Measurements from ENCODE around the gene FOXJ3. TPM values are rescaled to one million over a fixed set of nuclear protein-coding genes. Genes with fewer than 3 reads are reported as not detected.

The FOXJ3 gene
- total RNA-seq, 1 experiment from 2014 or later = 55.5 TPM

DNA sequence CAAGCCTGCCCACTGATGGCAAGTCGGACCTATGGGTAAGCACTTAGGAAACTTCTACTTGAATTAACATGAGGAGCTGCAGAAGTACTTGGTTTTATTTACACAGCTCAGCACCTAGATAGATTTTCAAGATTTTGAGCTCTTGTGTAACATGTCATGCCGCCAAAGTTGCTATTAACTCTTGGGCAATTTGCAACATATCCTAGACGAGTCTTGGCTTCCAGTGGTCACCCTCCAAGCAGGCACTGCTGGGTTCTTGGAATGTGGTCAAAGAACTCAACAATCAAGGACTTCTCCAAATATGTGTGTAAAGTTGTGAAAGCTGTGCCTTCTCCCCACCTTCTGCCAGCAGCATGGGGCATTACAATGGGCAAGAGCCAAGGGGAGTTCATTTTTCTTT lies 199.6 kb downstream of the FOXJ3 start:
- Histone ChIP-seq H3K9me2 (replicated peaks; ENCODE audit: insufficient read depth, low read length) (no peaks in the 10 kb centered on the region), H3K79me2 (ENCODE audit: low read length) (no peaks in the 10 kb centered on the region), H2AFZ (ENCODE audit: low read length) (no peak overlapping the region), H3K27ac (ENCODE audit: low read length) (no peak overlapping the region), H3K4me3 (ENCODE audit: low read length) (no peak overlapping the region), H4K20me1 (ENCODE audit: insufficient read depth, low read depth, low read length) (no peaks in the 10 kb centered on the region), H3K36me3 (ENCODE audit: insufficient read depth, low read length) (no peaks in the 10 kb centered on the region), H3K9me3 (ENCODE audit: low read length) (no peaks in the 10 kb centered on the region), H3K4me2 (ENCODE audit: low read depth, low read length, poor library complexity, severe bottlenecking) (no peak overlapping the region), H3K27me3 (ENCODE audit: low read length) (no peaks in the 10 kb centered on the region), H3K9ac (ENCODE audit: low read length) (no peak overlapping the region), H3K4me1 (ENCODE audit: low read length) (peaks cover 3% of the 10 kb centered on the region; the same call in 1 of the 2 replicates)
- no peak for DNase-seq

DNA sequence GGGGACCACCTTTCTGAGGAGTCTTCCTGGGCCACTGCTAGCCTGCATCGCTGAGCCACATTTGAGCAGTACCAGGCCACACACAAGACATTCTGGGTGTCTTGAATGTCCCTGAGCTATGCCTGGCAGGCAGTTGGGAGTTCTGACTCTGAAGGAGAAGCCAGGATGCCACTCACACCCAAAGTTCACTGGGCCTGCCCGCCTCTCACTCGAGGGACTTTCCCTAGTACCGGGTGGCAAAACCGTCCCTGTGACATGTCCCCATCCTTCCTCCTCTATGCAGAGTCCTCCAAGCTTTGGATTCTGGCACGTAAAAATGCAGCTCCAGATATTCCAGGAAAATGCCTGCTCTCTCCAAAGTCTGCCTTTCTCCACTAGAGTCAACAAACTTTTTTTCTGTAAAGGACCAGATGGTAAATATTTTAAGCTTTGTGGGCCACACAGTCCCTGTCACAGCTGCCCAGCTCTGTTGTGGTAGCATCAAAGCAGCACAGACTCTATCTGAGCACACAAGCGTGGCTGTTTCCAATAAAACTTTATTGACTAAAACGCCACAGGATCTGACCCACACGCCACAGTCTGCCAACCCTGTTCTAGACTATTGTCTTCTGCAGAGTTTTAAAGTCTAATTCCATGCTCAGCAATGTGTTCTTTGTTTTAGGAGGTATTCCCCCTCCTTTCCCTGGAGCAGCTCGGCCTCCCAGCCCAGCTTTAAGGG lies 201.1 kb downstream of the FOXJ3 start:
- Histone ChIP-seq H3K36me3 (ENCODE audit: insufficient read depth, low read length) (no peaks in the 10 kb centered on the region), H3K27me3 (ENCODE audit: low read length) (no peaks in the 10 kb centered on the region), H3K4me2 (ENCODE audit: low read depth, low read length, poor library complexity, severe bottlenecking) (no peak overlapping the region), H3K79me2 (ENCODE audit: low read length) (no peaks in the 10 kb centered on the region), H2AFZ (ENCODE audit: low read length) (no peak overlapping the region), H4K20me1 (ENCODE audit: insufficient read depth, low read depth, low read length) (no peaks in the 10 kb centered on the region), H3K9me2 (replicated peaks; ENCODE audit: insufficient read depth, low read length) (no peaks in the 10 kb centered on the region), H3K4me3 (ENCODE audit: low read length) (no peak overlapping the region), H3K27ac (ENCODE audit: low read length) (no peak overlapping the region), H3K9ac (ENCODE audit: low read length) (no peak overlapping the region), H3K9me3 (ENCODE audit: low read length) (no peaks in the 10 kb centered on the region), H3K4me1 (ENCODE audit: low read length) (peaks cover 3% of the 10 kb centered on the region; the same call in 1 of the 2 replicates)
- no peak for DNase-seq

DNA sequence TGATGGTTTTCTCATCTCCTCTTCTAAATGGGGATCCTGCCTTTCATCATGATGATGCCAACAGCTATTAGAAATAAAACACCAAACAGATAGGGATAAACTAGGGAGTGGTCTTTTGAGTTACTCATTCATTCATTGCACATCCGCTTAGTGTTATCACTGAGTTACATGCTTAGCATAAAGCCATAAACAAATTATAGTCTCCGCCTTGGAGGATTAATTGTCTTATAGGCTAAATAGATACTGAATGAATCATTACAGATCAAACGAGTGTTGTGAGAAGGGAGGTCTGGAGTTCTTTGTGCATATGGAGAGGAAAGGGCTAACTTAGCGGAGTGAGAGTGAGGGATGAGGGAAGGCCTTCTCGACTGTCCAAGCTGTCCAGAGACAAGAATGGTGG lies 201.6 kb downstream of the FOXJ3 start:
- DNase-seq = no peak
- no peaks in the 10 kb centered on the region for H3K36me3 ChIP-seq (ENCODE audit: insufficient read depth, low read length)
- no peaks in the 10 kb centered on the region for H3K79me2 ChIP-seq (ENCODE audit: low read length)
- H3K4me1 ChIP-seq (ENCODE audit: low read length) = peaks cover 3% of the 10 kb centered on the region; the same call in 1 of the 2 replicates
- no peak overlapping the region for H3K9ac ChIP-seq (ENCODE audit: low read length)
- no peak overlapping the region for H3K4me2 ChIP-seq (ENCODE audit: low read depth, low read length, poor library complexity, severe bottlenecking)
- H3K9me3 ChIP-seq (ENCODE audit: low read length) = no peaks in the 10 kb centered on the region
- H3K9me2 ChIP-seq (replicated peaks; ENCODE audit: insufficient read depth, low read length) = no peaks in the 10 kb centered on the region
- no peak overlapping the region for H3K4me3 ChIP-seq (ENCODE audit: low read length)
- no peak overlapping the region for H3K27ac ChIP-seq (ENCODE audit: low read length)
- no peak overlapping the region for H2AFZ ChIP-seq (ENCODE audit: low read length)
- H4K20me1 ChIP-seq (ENCODE audit: insufficient read depth, low read depth, low read length) = no peaks in the 10 kb centered on the region
- H3K27me3 ChIP-seq (ENCODE audit: low read length) = no peaks in the 10 kb centered on the region

DNA sequence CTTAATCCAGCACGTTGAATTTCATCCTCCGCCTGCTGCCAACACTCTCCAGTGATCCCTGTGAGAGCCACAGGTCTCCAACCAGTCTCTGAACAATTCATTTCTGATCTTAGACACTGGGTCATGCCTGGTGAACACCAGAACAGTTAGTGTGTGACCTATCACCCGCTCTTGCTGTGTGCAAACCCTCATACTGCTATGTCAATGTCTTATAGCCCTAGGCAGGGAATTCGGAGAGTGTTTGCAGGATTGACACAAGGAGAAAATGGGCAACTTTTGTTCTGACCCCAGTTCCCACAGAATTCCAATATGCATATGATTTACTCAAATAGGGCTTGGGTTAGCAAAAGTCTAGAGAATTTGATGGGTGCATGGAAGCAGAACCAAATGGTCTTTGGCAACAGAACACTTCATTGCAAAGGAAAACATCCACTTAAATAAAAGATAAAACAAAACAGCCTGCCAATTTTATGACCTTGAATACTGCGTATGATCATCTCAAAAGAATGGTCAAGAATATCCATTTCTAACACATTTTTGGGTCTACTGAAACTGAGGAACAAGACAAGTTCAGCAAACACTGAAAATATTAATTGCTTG lies 204.9 kb downstream of the FOXJ3 start:
- H3K9me2 ChIP-seq (replicated peaks; ENCODE audit: insufficient read depth, low read length) = no peaks in the 10 kb centered on the region

DNA sequence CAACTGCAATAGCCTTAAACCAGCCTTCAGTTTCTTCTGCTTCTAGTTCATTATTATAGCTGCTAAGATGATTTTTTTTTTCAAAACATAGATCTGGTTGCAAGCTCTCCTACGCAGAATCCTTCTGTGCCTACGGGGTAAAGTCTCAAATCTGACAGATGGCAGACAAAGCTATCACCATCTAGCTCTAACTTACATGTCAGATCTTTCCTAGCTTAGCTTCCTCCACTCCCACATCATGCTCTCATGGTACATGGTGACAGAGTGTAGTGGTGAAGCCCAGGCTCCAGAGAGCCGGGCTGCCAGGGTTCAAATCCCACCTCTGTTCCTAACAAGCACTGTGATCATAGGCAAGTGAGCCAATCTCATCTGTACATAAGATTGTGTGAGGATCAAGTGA lies 206.1 kb downstream of the FOXJ3 start:
- no peak overlapping the region for H3K4me2 ChIP-seq (ENCODE audit: low read depth, low read length, poor library complexity, severe bottlenecking)
- no peaks in the 10 kb centered on the region for H3K4me1 ChIP-seq (ENCODE audit: low read length)
- H3K79me2 ChIP-seq (ENCODE audit: low read length) = no peaks in the 10 kb centered on the region
- H3K9ac ChIP-seq (ENCODE audit: low read length) = no peak overlapping the region
- no peak overlapping the region for H2AFZ ChIP-seq (ENCODE audit: low read length)
- no peak for DNase-seq
- H3K36me3 ChIP-seq (ENCODE audit: insufficient read depth, low read length) = no peaks in the 10 kb centered on the region
- H3K27ac ChIP-seq (ENCODE audit: low read length) = no peak overlapping the region
- H3K9me2 ChIP-seq (replicated peaks; ENCODE audit: insufficient read depth, low read length) = no peaks in the 10 kb centered on the region
- no peaks in the 10 kb centered on the region; the same call in 1 of the 2 replicates for H3K27me3 ChIP-seq (ENCODE audit: low read length)
- no peak overlapping the region for H3K4me3 ChIP-seq (ENCODE audit: low read length)
- no peaks in the 10 kb centered on the region for H4K20me1 ChIP-seq (ENCODE audit: insufficient read depth, low read depth, low read length)
- H3K9me3 ChIP-seq (ENCODE audit: low read length) = no peaks in the 10 kb centered on the region

More for the DNA sequence above, 204.9 kb downstream of the FOXJ3 start:
- Histone ChIP-seq H3K79me2 (ENCODE audit: low read length) (no peaks in the 10 kb centered on the region), H3K36me3 (ENCODE audit: insufficient read depth, low read length) (no peaks in the 10 kb centered on the region), H4K20me1 (ENCODE audit: insufficient read depth, low read depth, low read length) (no peaks in the 10 kb centered on the region), H3K4me3 (ENCODE audit: low read length) (no peak overlapping the region), H3K27me3 (ENCODE audit: low read length) (no peaks in the 10 kb centered on the region; the same call in 1 of the 2 replicates), H3K9me3 (ENCODE audit: low read length) (no peaks in the 10 kb centered on the region), H3K4me1 (ENCODE audit: low read length) (no peaks in the 10 kb centered on the region), H3K9ac (ENCODE audit: low read length) (no peak overlapping the region), H3K27ac (ENCODE audit: low read length) (no peak overlapping the region), H3K4me2 (ENCODE audit: low read depth, low read length, poor library complexity, severe bottlenecking) (no peak overlapping the region), H2AFZ (ENCODE audit: low read length) (no peak overlapping the region)
- DNase-seq = no peak

DNA sequence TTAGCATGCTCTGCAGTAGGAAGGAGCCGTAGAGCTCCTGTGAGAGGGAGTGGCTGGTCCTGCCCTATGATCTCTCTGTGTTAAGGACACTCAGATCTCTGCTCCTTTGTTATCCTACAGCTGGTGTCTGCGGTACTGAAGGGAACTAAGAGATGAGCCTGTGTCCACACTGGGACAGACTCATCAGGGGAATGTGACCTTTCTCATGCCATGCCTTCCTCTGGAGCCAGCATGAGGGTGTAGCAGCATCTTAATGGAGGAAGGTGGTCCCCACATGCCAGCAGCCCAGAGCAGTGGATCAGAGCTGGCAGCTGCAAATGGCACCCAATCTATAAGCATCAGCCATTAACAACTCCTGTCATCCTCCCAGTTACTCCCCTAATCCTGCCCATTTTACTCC lies 206.5 kb downstream of the FOXJ3 start:
- H3K27ac ChIP-seq (ENCODE audit: low read length) = no peak overlapping the region
- H4K20me1 ChIP-seq (ENCODE audit: insufficient read depth, low read depth, low read length) = no peaks in the 10 kb centered on the region
- no peaks in the 10 kb centered on the region for H3K79me2 ChIP-seq (ENCODE audit: low read length)
- no peak overlapping the region for H3K9ac ChIP-seq (ENCODE audit: low read length)
- no peaks in the 10 kb centered on the region; the same call in 1 of the 2 replicates for H3K27me3 ChIP-seq (ENCODE audit: low read length)
- no peak overlapping the region for H3K4me3 ChIP-seq (ENCODE audit: low read length)
- H2AFZ ChIP-seq (ENCODE audit: low read length) = no peak overlapping the region
- no peak for DNase-seq
- no peak overlapping the region for H3K4me2 ChIP-seq (ENCODE audit: low read depth, low read length, poor library complexity, severe bottlenecking)
- H3K9me2 ChIP-seq (replicated peaks; ENCODE audit: insufficient read depth, low read length) = no peaks in the 10 kb centered on the region
- H3K9me3 ChIP-seq (ENCODE audit: low read length) = no peaks in the 10 kb centered on the region
- no peaks in the 10 kb centered on the region for H3K4me1 ChIP-seq (ENCODE audit: low read length)
- no peaks in the 10 kb centered on the region for H3K36me3 ChIP-seq (ENCODE audit: insufficient read depth, low read length)

DNA sequence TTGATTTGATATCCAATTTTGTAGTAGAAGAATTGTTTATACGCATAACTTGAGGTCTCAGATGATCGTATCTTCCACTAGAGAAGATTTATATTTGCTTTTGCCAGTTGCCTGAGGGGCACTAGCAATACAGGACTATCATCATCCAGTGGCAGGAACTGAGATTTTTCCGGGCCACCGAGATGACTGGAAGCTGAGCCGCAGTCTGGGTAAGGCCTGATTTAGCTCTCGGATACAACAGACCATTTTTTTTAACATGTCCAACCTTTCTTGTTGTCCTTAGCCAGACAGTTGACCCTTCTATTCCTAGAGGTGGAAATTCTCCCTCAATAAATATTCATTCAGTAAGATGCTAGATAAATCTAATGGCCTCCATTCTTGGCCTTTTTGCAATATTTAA lies 207.3 kb downstream of the FOXJ3 start:
- no peaks in the 10 kb centered on the region for H3K4me1 ChIP-seq (ENCODE audit: low read length)
- no peak overlapping the region for H3K27ac ChIP-seq (ENCODE audit: low read length)
- no peak overlapping the region for H3K4me2 ChIP-seq (ENCODE audit: low read depth, low read length, poor library complexity, severe bottlenecking)
- no peak overlapping the region for H2AFZ ChIP-seq (ENCODE audit: low read length)
- H3K9me3 ChIP-seq (ENCODE audit: low read length) = no peaks in the 10 kb centered on the region
- no peaks in the 10 kb centered on the region for H4K20me1 ChIP-seq (ENCODE audit: insufficient read depth, low read depth, low read length)
- H3K36me3 ChIP-seq (ENCODE audit: insufficient read depth, low read length) = no peaks in the 10 kb centered on the region
- no peak overlapping the region for H3K9ac ChIP-seq (ENCODE audit: low read length)
- no peaks in the 10 kb centered on the region for H3K79me2 ChIP-seq (ENCODE audit: low read length)
- DNase-seq = no peak
- H3K27me3 ChIP-seq (ENCODE audit: low read length) = no peaks in the 10 kb centered on the region; the same call in 1 of the 2 replicates
- H3K9me2 ChIP-seq (replicated peaks; ENCODE audit: insufficient read depth, low read length) = no peaks in the 10 kb centered on the region
- no peak overlapping the region for H3K4me3 ChIP-seq (ENCODE audit: low read length)
